Lower lobe of right lung (tissue), 2 donors: ENCODE measurements around the gene TAX1BP1. TPM values are rescaled to one million over a fixed set of nuclear protein-coding genes. Genes with fewer than 3 reads are reported as not detected.

Experiments
- ATAC-seq, 2 donors: fragments of 200-7000 bp; cut with Tn5 transposase; one replicate each; pipeline ENCODE4 v1.9.1; 2020 to 2022; ENCODE audit warnings: mild to moderate bottlenecking in 2 of 2, moderate library complexity in 2 of 2
- DNase-seq: peaks from one replicate; pipeline ENCODE4 v3.0.0-alpha.2; 2020
- H3K27ac ChIP-seq: fragments of 200-600 bp; one replicate; pipeline ENCODE4 v1.8.0; 2022
- H3K27me3 ChIP-seq: fragments of 200-600 bp; one replicate; pipeline ENCODE4 v1.8.0; 2022; ENCODE audit warnings: low read depth
- H3K36me3 ChIP-seq: fragments of 200-600 bp; one replicate; pipeline ENCODE4 v1.8.0; 2022; ENCODE audit warnings: mild to moderate bottlenecking
- H3K4me1 ChIP-seq: fragments of 200-600 bp; one replicate; pipeline ENCODE4 v1.8.0; 2022
- H3K4me3 ChIP-seq: fragments of 200-600 bp; one replicate; pipeline ENCODE4 v1.8.0; 2022; ENCODE audit warnings: mild to moderate bottlenecking
- H3K9me3 ChIP-seq: fragments of 200-600 bp; one replicate; pipeline ENCODE4 v1.8.0; 2022
- intact Hi-C: fragments of 100-400 bp; cut with DNase I; formaldehyde crosslinking; loops from one replicate; pipeline ENCODE4 v1.11.0; 2022
- total RNA-seq: library from RNA; stranded (reverse); fragmentation: NEBNext Ultra II Directional; extraction: Animal tissue kit (Norgen Biotek cat#: 25700); gene quantifications from one replicate; pipeline ENCODE4 v1.2.1, GENCODE V29; 2021
- TF ChIP-seq, protein P1 (sequence below): fragments of 200-600 bp; IDR thresholded peaks from one replicate; pipeline ENCODE4 v1.8.0; 2022; ENCODE audit warnings: antibody characterized with exemption, mild to moderate bottlenecking
- donor health status: DM: no; HTN: yes; CAD: no; lungs with severe emphysema.

The TAX1BP1 gene
- total RNA-seq, 1 donor from 2014 or later, result 128 TPM

DNA sequence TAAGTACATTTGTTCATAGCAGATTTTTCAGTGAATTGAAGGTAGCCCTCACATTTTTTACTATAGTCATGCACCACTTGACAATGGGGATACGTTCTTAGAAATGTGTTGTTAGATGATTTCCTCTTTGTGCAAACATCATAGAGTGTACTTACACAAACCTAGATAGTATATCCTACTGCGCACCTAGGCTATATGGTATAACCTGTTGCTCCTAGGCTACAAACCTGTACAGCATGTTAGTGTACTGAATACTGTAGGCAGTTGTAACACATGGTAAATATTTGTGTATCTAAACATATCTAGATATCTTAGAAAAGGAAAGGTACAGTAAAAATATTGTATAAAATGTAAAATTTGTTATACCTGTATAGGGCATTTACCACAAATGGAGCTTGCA is 41.2 kb downstream of the TAX1BP1 start:
- TF ChIP-seq, protein P1, sequence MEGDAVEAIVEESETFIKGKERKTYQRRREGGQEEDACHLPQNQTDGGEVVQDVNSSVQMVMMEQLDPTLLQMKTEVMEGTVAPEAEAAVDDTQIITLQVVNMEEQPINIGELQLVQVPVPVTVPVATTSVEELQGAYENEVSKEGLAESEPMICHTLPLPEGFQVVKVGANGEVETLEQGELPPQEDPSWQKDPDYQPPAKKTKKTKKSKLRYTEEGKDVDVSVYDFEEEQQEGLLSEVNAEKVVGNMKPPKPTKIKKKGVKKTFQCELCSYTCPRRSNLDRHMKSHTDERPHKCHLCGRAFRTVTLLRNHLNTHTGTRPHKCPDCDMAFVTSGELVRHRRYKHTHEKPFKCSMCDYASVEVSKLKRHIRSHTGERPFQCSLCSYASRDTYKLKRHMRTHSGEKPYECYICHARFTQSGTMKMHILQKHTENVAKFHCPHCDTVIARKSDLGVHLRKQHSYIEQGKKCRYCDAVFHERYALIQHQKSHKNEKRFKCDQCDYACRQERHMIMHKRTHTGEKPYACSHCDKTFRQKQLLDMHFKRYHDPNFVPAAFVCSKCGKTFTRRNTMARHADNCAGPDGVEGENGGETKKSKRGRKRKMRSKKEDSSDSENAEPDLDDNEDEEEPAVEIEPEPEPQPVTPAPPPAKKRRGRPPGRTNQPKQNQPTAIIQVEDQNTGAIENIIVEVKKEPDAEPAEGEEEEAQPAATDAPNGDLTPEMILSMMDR, result no peak
- intact Hi-C loops, result no loop called here
- no peak for ATAC-seq

DNA sequence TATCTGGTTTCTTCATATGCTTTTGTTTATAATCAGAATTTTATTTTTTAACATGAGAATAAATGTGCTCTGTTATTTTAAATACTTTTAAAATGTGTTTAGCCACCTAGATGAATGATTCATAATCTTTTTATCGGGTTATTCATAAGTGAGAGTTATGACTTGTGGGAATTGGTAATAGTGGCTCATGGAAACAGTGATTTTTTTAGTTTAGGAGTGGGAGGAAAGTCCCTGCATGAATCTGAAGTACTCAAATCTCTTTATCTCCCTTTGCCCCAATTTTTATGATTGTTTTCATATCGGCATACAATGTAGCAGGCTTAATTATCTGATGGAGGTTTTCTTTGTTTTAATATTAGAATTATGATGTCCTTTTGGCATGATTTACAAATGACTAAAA is 42.9 kb downstream of the TAX1BP1 start:
- Histone ChIP-seq H3K27ac (no peak overlapping the region), H3K9me3 (no peaks in the 10 kb centered on the region), H3K4me1 (peaks cover 7% of the 10 kb centered on the region), H3K27me3 (no peaks in the 10 kb centered on the region), H3K4me3 (no peak overlapping the region), H3K36me3 (peaks cover 29% of the 10 kb centered on the region)
- DNase-seq, result no peak
- TF ChIP-seq, protein P1, result no peak
- intact Hi-C loops, result no loop called here
- no peak for ATAC-seq

More for the DNA sequence above, 41.2 kb downstream of the TAX1BP1 start:
- H3K4me3 ChIP-seq, result no peak overlapping the region
- no peaks in the 10 kb centered on the region for H3K9me3 ChIP-seq
- H3K36me3 ChIP-seq, result peaks cover 12% of the 10 kb centered on the region
- peaks cover 7% of the 10 kb centered on the region for H3K4me1 ChIP-seq
- no peak overlapping the region for H3K27ac ChIP-seq
- H3K27me3 ChIP-seq, result no peaks in the 10 kb centered on the region
- DNase-seq, result no peak

DNA sequence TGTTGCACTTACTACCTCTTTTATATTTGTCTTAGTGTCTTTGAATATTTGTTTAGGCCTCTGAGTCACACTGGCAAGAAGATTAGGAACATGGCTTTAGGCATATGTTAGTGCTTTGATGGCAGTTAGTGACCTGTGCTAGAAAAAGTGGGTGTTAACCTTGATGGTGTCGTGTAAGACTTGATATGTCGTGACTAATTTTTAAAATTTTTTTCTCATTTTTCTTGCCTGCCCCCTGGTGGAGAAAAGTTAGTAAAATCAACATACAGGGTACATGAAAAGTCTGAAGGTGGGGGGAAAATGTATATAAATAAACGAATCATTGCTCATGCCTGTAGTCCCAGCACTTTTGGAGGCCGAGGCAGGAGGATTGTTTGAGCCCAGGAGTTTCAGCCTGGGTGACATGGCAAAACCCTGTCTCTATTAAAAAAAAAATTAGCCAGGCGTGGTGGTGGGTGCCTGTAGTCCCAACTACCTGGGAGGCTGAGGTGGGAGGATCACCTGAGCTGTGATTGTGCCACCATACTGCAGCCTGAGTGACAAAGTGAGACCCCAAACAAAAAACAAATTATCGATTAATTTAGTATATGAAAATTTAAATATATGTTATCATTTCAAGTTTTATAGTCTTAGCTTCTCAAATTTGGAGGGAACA is 44.6 kb downstream of the TAX1BP1 start:
- TF ChIP-seq, protein P1, result peak; percentile 50
- H3K9me3 ChIP-seq, result no peaks in the 10 kb centered on the region
- H3K4me1 ChIP-seq, result peaks cover 7% of the 10 kb centered on the region
- DNase-seq (no peak), ATAC-seq (peak in 1 of 2 donors; percentile 55)
- peaks cover 42% of the 10 kb centered on the region for H3K36me3 ChIP-seq
- H3K27ac ChIP-seq, result no peak overlapping the region
- intact Hi-C loops, result no loop called here
- no peak overlapping the region for H3K4me3 ChIP-seq
- H3K27me3 ChIP-seq, result no peaks in the 10 kb centered on the region

DNA sequence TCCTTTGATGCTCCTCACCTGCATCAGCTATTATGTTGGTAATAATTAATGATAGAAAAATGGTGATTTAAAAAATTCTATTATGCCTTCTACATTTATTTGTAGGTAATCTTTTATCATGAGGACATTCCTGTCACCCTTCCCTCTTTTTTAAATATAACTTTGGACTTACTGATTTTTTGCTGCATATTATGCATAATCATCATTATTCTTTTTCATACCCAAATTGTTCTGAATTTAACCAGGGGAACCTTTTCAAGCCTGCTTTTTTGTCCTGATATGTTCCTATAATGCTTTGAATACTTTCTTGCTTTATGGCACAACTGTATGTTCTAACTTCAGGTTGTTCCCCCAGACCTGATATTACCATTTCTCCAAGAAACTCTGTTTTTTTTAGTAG is 48.5 kb downstream of the TAX1BP1 start:
- ATAC-seq (no peak), DNase-seq (no peak)
- Histone ChIP-seq H3K9me3 (no peaks in the 10 kb centered on the region), H3K4me1 (peaks cover 4% of the 10 kb centered on the region), H3K36me3 (peaks cover 63% of the 10 kb centered on the region), H3K4me3 (no peak overlapping the region), H3K27ac (no peak overlapping the region), H3K27me3 (no peaks in the 10 kb centered on the region)
- intact Hi-C loops, result no loop called here
- TF ChIP-seq, protein P1, result no peak

DNA sequence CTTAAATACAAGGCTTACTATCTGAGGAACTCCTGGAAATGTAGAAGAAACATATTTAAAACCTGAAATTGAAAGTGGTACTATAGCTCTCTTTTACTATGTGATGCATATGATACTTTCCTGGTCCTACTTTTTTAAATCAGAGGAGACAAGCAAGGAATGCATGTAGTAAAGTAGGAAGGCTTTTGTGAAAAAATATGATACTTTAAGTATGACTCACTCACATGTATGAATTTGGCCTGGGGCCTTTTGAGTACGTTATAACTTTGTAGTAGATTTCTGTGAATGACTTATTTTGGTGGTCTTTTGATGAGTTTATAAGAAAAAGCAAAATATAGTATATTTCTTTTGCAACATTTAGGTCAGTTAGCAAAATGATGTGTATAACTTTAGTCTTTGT is 53.8 kb downstream of the TAX1BP1 start:
- ATAC-seq, result no peak
- TF ChIP-seq, protein P1, result no peak
- peaks cover 74% of the 10 kb centered on the region for H3K36me3 ChIP-seq

More for the DNA sequence above, 53.8 kb downstream of the TAX1BP1 start:
- Histone ChIP-seq H3K4me3 (no peak overlapping the region), H3K4me1 (no peaks in the 10 kb centered on the region), H3K9me3 (no peaks in the 10 kb centered on the region), H3K27me3 (no peaks in the 10 kb centered on the region), H3K27ac (no peak overlapping the region)
- intact Hi-C loops, result no loop called here
- no peak for DNase-seq
